ENCODE data around the gene OSMR.

The OSMR gene

GRCh38 chr5:38940230-38940858, 94.5 kb downstream of the OSMR start:
- H3K4me3 ChIP-seq (ENCODE audit: low read length), result no peak overlapping the region
- H4K20me1 ChIP-seq (ENCODE audit: control insufficient read depth, insufficient read depth, low read depth, low read length), result no peaks in the 10 kb centered on the region
- H3K4me1 ChIP-seq (ENCODE audit: control insufficient read depth, low read length), result peaks cover 17% of the 10 kb centered on the region
- H3K27me3 ChIP-seq (ENCODE audit: control insufficient read depth, low read length), result no peaks in the 10 kb centered on the region
- H3K9me3 ChIP-seq (ENCODE audit: control insufficient read depth, insufficient read depth, low read length), result no peaks in the 10 kb centered on the region
- H3K79me2 ChIP-seq (ENCODE audit: control insufficient read depth, low read length), result no peaks in the 10 kb centered on the region
- H3K27ac ChIP-seq (ENCODE audit: low read depth, low read length), result no peak overlapping the region
- H3K4me2 ChIP-seq (ENCODE audit: low read length), result no peak overlapping the region; the same call in 1 of the 2 replicates
- H3K9me2 ChIP-seq (replicated peaks; ENCODE audit: control insufficient read depth, low read length), result no peaks in the 10 kb centered on the region
- TF ChIP-seq, protein P1, sequence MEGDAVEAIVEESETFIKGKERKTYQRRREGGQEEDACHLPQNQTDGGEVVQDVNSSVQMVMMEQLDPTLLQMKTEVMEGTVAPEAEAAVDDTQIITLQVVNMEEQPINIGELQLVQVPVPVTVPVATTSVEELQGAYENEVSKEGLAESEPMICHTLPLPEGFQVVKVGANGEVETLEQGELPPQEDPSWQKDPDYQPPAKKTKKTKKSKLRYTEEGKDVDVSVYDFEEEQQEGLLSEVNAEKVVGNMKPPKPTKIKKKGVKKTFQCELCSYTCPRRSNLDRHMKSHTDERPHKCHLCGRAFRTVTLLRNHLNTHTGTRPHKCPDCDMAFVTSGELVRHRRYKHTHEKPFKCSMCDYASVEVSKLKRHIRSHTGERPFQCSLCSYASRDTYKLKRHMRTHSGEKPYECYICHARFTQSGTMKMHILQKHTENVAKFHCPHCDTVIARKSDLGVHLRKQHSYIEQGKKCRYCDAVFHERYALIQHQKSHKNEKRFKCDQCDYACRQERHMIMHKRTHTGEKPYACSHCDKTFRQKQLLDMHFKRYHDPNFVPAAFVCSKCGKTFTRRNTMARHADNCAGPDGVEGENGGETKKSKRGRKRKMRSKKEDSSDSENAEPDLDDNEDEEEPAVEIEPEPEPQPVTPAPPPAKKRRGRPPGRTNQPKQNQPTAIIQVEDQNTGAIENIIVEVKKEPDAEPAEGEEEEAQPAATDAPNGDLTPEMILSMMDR (IDR thresholded peaks at IDR 0.05; ENCODE audit: low read depth, low read length, poor library complexity, severe bottlenecking), result no peak
- TF ChIP-seq EZH2phosphoT487 (IDR thresholded peaks at IDR 0.05; ENCODE audit: borderline replicate concordance, low read length), result no peak
- peaks cover 46% of the 10 kb centered on the region for H3K36me3 ChIP-seq (ENCODE audit: control insufficient read depth, low read length)
- no peaks in the 10 kb centered on the region for H3F3A ChIP-seq (ENCODE audit: control insufficient read depth, insufficient read depth)

- H3F3A ChIP-seq (ENCODE audit: control insufficient read depth, insufficient read depth), result no peaks in the 10 kb centered on the region
- no peaks in the 10 kb centered on the region for H3K27me3 ChIP-seq (ENCODE audit: control insufficient read depth, low read length)
- H3K4me3 ChIP-seq (ENCODE audit: low read length), result no peak overlapping the region
- H3K4me2 ChIP-seq (ENCODE audit: low read length), result no peak overlapping the region
- H3K9me3 ChIP-seq (ENCODE audit: control insufficient read depth, insufficient read depth, low read length), result no peaks in the 10 kb centered on the region
- peaks cover 17% of the 10 kb centered on the region for H3K4me1 ChIP-seq (ENCODE audit: control insufficient read depth, low read length)
- H3K27ac ChIP-seq (ENCODE audit: low read depth, low read length), result no peak overlapping the region
- H3K9me2 ChIP-seq (replicated peaks; ENCODE audit: control insufficient read depth, low read length), result no peaks in the 10 kb centered on the region
- TF ChIP-seq, protein P1 (IDR thresholded peaks at IDR 0.05; ENCODE audit: low read depth, low read length, poor library complexity, severe bottlenecking), result no peak
- no peak for TF ChIP-seq EZH2phosphoT487 (IDR thresholded peaks at IDR 0.05; ENCODE audit: borderline replicate concordance, low read length)
- H4K20me1 ChIP-seq (ENCODE audit: control insufficient read depth, insufficient read depth, low read depth, low read length), result no peaks in the 10 kb centered on the region
- peaks cover 60% of the 10 kb centered on the region for H3K36me3 ChIP-seq (ENCODE audit: control insufficient read depth, low read length)
- no peaks in the 10 kb centered on the region for H3K79me2 ChIP-seq (ENCODE audit: control insufficient read depth, low read length)
These were observed 96.1 kb downstream of the OSMR start for GRCh38 chr5:38941912-38942311.

DNA sequence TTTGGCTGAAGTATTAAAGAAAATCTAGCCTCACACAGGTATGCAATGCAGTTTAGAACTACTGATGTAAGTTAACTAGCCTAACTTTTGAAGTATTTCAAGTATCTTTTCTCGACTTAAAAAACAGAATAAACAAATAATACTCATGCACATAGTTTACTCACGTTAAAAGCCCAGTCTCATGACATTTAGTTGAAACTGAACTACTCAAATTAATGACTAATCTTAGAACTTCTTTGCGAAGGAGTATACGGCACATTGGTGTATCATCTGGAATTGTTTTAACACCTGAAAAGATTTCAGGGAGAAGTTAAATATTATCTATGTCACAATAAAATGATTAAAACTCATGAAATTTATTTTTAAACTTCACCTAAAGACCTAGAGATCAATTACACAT, 98.5 kb downstream of the OSMR start:
- Histone ChIP-seq H4K20me1 (ENCODE audit: control insufficient read depth, insufficient read depth, low read depth, low read length) (no peaks in the 10 kb centered on the region), H3K9me2 (replicated peaks; ENCODE audit: control insufficient read depth, low read length) (no peaks in the 10 kb centered on the region), H3K4me2 (ENCODE audit: low read length) (no peak overlapping the region), H3K79me2 (ENCODE audit: control insufficient read depth, low read length) (no peaks in the 10 kb centered on the region), H3F3A (ENCODE audit: control insufficient read depth, insufficient read depth) (no peaks in the 10 kb centered on the region), H3K36me3 (ENCODE audit: control insufficient read depth, low read length) (peaks cover 72% of the 10 kb centered on the region), H3K4me3 (ENCODE audit: low read length) (no peak overlapping the region), H3K27ac (ENCODE audit: low read depth, low read length) (no peak overlapping the region), H3K27me3 (ENCODE audit: control insufficient read depth, low read length) (no peaks in the 10 kb centered on the region), H3K9me3 (ENCODE audit: control insufficient read depth, insufficient read depth, low read length) (no peaks in the 10 kb centered on the region), H3K4me1 (ENCODE audit: control insufficient read depth, low read length) (peaks cover 17% of the 10 kb centered on the region)
- TF ChIP-seq, protein P1 (IDR thresholded peaks at IDR 0.05; ENCODE audit: low read depth, low read length, poor library complexity, severe bottlenecking), result no peak
- TF ChIP-seq EZH2phosphoT487 (IDR thresholded peaks at IDR 0.05; ENCODE audit: borderline replicate concordance, low read length), result no peak
